GM12878 (cell line): ENCODE measurements around the gene OSCP1.

Experiments
- KLF5 ChIP-seq: fragments of 450-650 bp; IDR thresholded peaks from 2 replicates; pipeline ENCODE4 v1.6.1; 2014; ENCODE audit warnings: mild to moderate bottlenecking; ENCODE audit not compliant: partially characterized antibody
- MXI1 ChIP-seq: fragments of 150-350 bp; IDR thresholded peaks from 2 replicates; pipeline ENCODE4 v1.6.1; 2011; ENCODE audit warnings: low read depth, mild to moderate bottlenecking, inconsistent platforms, low read length, improper control_type of control experiment
- PBX3 ChIP-seq: IDR thresholded peaks from 2 replicates; pipeline ENCODE4 v1.6.1; 2011; ENCODE audit warnings: mild to moderate bottlenecking, low read depth, low read length, moderate library complexity; ENCODE audit not compliant: insufficient replicate concordance
- SPI1 ChIP-seq: IDR thresholded peaks from 2 replicates; pipeline ENCODE4 v1.6.1; 2011; ENCODE audit warnings: low read depth, mild to moderate bottlenecking, low read length, moderate library complexity, borderline replicate concordance; ENCODE audit not compliant: insufficient read depth
- ZBTB11 ChIP-seq: fragments of 450-650 bp; formaldehyde crosslinking; IDR thresholded peaks from 2 replicates; pipeline ENCODE4 v1.5.0; 2022; ENCODE audit warnings: mild to moderate bottlenecking, missing genetic modification characterization
- ZNF24 ChIP-seq: fragments of 450-650 bp; IDR thresholded peaks from 2 replicates; pipeline ENCODE4 v1.6.1; 2017; ENCODE audit warnings: antibody characterized with exemption, mild to moderate bottlenecking
- TF ChIP-seq, protein P1 (sequence below), 3 experiments: IDR thresholded peaks in 2 of 3; conservative IDR thresholded peaks in 1 of 3; 2 replicates each; pipeline ENCODE4 v1.5.1; 2011; ENCODE audit warnings: low read depth in 3 of 3, low read length in 3 of 3, mild to moderate bottlenecking in 3 of 3, control low read depth in 2 of 3, moderate library complexity in 2 of 3, inconsistent platforms in 1 of 3, mixed read lengths in 1 of 3; ENCODE audit not compliant: control insufficient read depth in 2 of 3, insufficient read depth in 1 of 3; ENCODE audit errors: extremely low read depth in 1 of 3

- TF ChIP-seq, protein P1, sequence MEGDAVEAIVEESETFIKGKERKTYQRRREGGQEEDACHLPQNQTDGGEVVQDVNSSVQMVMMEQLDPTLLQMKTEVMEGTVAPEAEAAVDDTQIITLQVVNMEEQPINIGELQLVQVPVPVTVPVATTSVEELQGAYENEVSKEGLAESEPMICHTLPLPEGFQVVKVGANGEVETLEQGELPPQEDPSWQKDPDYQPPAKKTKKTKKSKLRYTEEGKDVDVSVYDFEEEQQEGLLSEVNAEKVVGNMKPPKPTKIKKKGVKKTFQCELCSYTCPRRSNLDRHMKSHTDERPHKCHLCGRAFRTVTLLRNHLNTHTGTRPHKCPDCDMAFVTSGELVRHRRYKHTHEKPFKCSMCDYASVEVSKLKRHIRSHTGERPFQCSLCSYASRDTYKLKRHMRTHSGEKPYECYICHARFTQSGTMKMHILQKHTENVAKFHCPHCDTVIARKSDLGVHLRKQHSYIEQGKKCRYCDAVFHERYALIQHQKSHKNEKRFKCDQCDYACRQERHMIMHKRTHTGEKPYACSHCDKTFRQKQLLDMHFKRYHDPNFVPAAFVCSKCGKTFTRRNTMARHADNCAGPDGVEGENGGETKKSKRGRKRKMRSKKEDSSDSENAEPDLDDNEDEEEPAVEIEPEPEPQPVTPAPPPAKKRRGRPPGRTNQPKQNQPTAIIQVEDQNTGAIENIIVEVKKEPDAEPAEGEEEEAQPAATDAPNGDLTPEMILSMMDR (IDR thresholded peaks at IDR 0.05 in 2 of 3, conservative IDR thresholded peaks at IDR 0.05 in 1 of 3; ENCODE audit: control insufficient read depth in 2 of 3, extremely low read depth in 1 of 3, insufficient read depth in 1 of 3, low read depth in 3 of 3, low read length in 3 of 3): no peak
- TF ChIP-seq ZNF24 (no peak), MXI1 (no peak), PBX3 (no peak), KLF5 (no peak), SPI1 (no peak), ZBTB11 (CRISPR knock-in tag) (no peak)
These were observed 17.6 kb downstream of the OSCP1 start for GRCh38 chr1:36432616-36433015.
